ENCODE results near the gene PIP4P1. TPM values are rescaled to one million over a fixed set of nuclear protein-coding genes. Genes with fewer than 3 reads are reported as not detected.
A peak's percentile ranks its signal among the peaks of the same experiment; 100 is the strongest.

Gene PIP4P1
- total RNA-seq, 1 donor from 2014 or later: 19.5 TPM

GRCh38 chr14:20412411-20412810 lies 48.8 kb downstream of the PIP4P1 start:
- no peaks in the 10 kb centered on the region for H3K27me3 ChIP-seq (ENCODE audit: insufficient read depth, low read length)
- H3K4me2 ChIP-seq (ENCODE audit: low read length): peak overlapping the region; percentile 93
- peaks cover 10% of the 10 kb centered on the region for H3K36me3 ChIP-seq (ENCODE audit: insufficient read depth, low read length)
- peaks cover 31% of the 10 kb centered on the region for H3K79me2 ChIP-seq (ENCODE audit: insufficient read depth, low read length)
- H3K9me3 ChIP-seq (ENCODE audit: insufficient read depth, low read depth, low read length): no peaks in the 10 kb centered on the region
- no peak for DNase-seq (ENCODE audit: low read depth)
- Mint-ChIP-seq H3K4me1 (ENCODE audit: low read depth, unreplicated experiment) (peaks cover 14% of the 10 kb centered on the region), H3K27me3 (ENCODE audit: low read depth, unreplicated experiment) (no peaks in the 10 kb centered on the region), H3K27ac (ENCODE audit: unreplicated experiment) (peak overlapping the region; percentile 99), H3K9me3 (ENCODE audit: unreplicated experiment) (no peaks in the 10 kb centered on the region), H3K36me3 (ENCODE audit: low read depth, unreplicated experiment) (peaks cover 7% of the 10 kb centered on the region), H3K4me3 (ENCODE audit: unreplicated experiment) (peak overlapping the region; percentile 97)
- TF ChIP-seq EZH2 (IDR thresholded peaks at IDR 0.05; ENCODE audit: insufficient read depth, low read length): no peak
- TF ChIP-seq CTCF (IDR thresholded peaks at IDR 0.05; ENCODE audit: insufficient read depth, low read depth, low read length): no peak
- H3K4me1 ChIP-seq (ENCODE audit: insufficient read depth, low read length): peaks cover 4% of the 10 kb centered on the region
- no peak for FAIRE-seq
- peak overlapping the region; percentile 89 for H3K9ac ChIP-seq (ENCODE audit: low read length)
- H2AFZ ChIP-seq (ENCODE audit: low read depth, low read length): no peak overlapping the region
- H3K27ac ChIP-seq (ENCODE audit: low read depth, low read length): peak overlapping the region; percentile 84
- H4K20me1 ChIP-seq (ENCODE audit: insufficient read depth, low read length): peaks cover 21% of the 10 kb centered on the region
- H3K4me3 ChIP-seq (ENCODE audit: insufficient read depth, low read depth, low read length): peak overlapping the region; percentile 77

GRCh38 chr14:20409226-20409625 lies 52.0 kb downstream of the PIP4P1 start:
- H3K36me3 ChIP-seq (ENCODE audit: insufficient read depth, low read length): peaks cover 37% of the 10 kb centered on the region
- peaks cover 40% of the 10 kb centered on the region for H3K79me2 ChIP-seq (ENCODE audit: insufficient read depth, low read length)
- H3K4me3 Mint-ChIP-seq (ENCODE audit: unreplicated experiment): peak overlapping the region; percentile 28
- H3K36me3 Mint-ChIP-seq (ENCODE audit: low read depth, unreplicated experiment): peaks cover 26% of the 10 kb centered on the region
- peaks cover 14% of the 10 kb centered on the region for H3K4me1 Mint-ChIP-seq (ENCODE audit: low read depth, unreplicated experiment)
- H3K4me1 ChIP-seq (ENCODE audit: insufficient read depth, low read length): peaks cover 4% of the 10 kb centered on the region
- DNase-seq (ENCODE audit: low read depth): peak; percentile 22
- H3K4me3 ChIP-seq (ENCODE audit: insufficient read depth, low read depth, low read length): no peak overlapping the region
- H3K27ac Mint-ChIP-seq (ENCODE audit: unreplicated experiment): peak overlapping the region; percentile 72
- no peak overlapping the region for H2AFZ ChIP-seq (ENCODE audit: low read depth, low read length)
- no peaks in the 10 kb centered on the region for H3K27me3 Mint-ChIP-seq (ENCODE audit: low read depth, unreplicated experiment)
- peak overlapping the region; percentile 61 for H3K4me2 ChIP-seq (ENCODE audit: low read length)
- H3K9me3 ChIP-seq (ENCODE audit: insufficient read depth, low read depth, low read length): no peaks in the 10 kb centered on the region
- H3K9me3 Mint-ChIP-seq (ENCODE audit: unreplicated experiment): no peaks in the 10 kb centered on the region
- no peaks in the 10 kb centered on the region for H3K27me3 ChIP-seq (ENCODE audit: insufficient read depth, low read length)
- FAIRE-seq: no peak
- TF ChIP-seq EZH2 (IDR thresholded peaks at IDR 0.05; ENCODE audit: insufficient read depth, low read length): no peak
- no peak for TF ChIP-seq CTCF (IDR thresholded peaks at IDR 0.05; ENCODE audit: insufficient read depth, low read depth, low read length)
- no peak overlapping the region for H3K9ac ChIP-seq (ENCODE audit: low read length)
- no peak overlapping the region for H3K27ac ChIP-seq (ENCODE audit: low read depth, low read length)
- H4K20me1 ChIP-seq (ENCODE audit: insufficient read depth, low read length): peaks cover 40% of the 10 kb centered on the region

Other genes with a start within 250 kb of the PIP4P1 start
- gene OR11H6, start 237.7 kb downstream of the PIP4P1 start, total RNA-seq: not detected in 2 replicates
- gene OR11H7, start 232.5 kb downstream of the PIP4P1 start, total RNA-seq: not detected in 2 replicates
- gene OR11H4, start 222.1 kb downstream of the PIP4P1 start, total RNA-seq: not detected in 2 replicates
- 25.4 and 26.1 TPM in 2 replicates for gene TTC5, start 155.5 kb downstream of the PIP4P1 start, total RNA-seq
- gene CCNB1IP1, start 128.2 kb downstream of the PIP4P1 start, total RNA-seq: 78.5 and 89.1 TPM in 2 replicates
- 20.9 and 21.5 TPM in 2 replicates for gene PARP2, start 117.8 kb downstream of the PIP4P1 start, total RNA-seq
- 21.0 and 28.4 TPM in 2 replicates for gene TEP1, start 47.9 kb downstream of the PIP4P1 start, total RNA-seq
- gene KLHL33, start 25.3 kb downstream of the PIP4P1 start, total RNA-seq: 0.07 TPM in 1 of 2 replicates, not detected in the other
- gene OSGEP, start 6.6 kb downstream of the PIP4P1 start, total RNA-seq: 18.3 and 23.0 TPM in 2 replicates
- 142 and 148 TPM in 2 replicates for gene APEX1, start 6.2 kb downstream of the PIP4P1 start, total RNA-seq
- gene PNP, start 8.0 kb upstream of the PIP4P1 start, total RNA-seq: 45.5 and 56.8 TPM in 2 replicates
- 0.34 and 0.43 TPM in 2 replicates for gene RNASE10, start 44.1 kb upstream of the PIP4P1 start, total RNA-seq
- gene RNASE9, start 99.6 kb upstream of the PIP4P1 start, total RNA-seq: not detected in 2 replicates
- gene RNASE11, start 126.6 kb upstream of the PIP4P1 start, total RNA-seq: not detected in 2 replicates
- gene RNASE12, start 129.9 kb upstream of the PIP4P1 start, total RNA-seq: not detected in 2 replicates
- not detected in 2 replicates for gene OR6S1, start 180.3 kb upstream of the PIP4P1 start, total RNA-seq
- 6.3 and 9.3 TPM in 2 replicates for gene RNASE4, start 223.1 kb upstream of the PIP4P1 start, total RNA-seq
- gene ANG, start 227.3 kb upstream of the PIP4P1 start, total RNA-seq: 4.0 and 5.2 TPM in 2 replicates